ENCODE measurements around the gene RGN.

- TF ChIP-seq, protein P1, sequence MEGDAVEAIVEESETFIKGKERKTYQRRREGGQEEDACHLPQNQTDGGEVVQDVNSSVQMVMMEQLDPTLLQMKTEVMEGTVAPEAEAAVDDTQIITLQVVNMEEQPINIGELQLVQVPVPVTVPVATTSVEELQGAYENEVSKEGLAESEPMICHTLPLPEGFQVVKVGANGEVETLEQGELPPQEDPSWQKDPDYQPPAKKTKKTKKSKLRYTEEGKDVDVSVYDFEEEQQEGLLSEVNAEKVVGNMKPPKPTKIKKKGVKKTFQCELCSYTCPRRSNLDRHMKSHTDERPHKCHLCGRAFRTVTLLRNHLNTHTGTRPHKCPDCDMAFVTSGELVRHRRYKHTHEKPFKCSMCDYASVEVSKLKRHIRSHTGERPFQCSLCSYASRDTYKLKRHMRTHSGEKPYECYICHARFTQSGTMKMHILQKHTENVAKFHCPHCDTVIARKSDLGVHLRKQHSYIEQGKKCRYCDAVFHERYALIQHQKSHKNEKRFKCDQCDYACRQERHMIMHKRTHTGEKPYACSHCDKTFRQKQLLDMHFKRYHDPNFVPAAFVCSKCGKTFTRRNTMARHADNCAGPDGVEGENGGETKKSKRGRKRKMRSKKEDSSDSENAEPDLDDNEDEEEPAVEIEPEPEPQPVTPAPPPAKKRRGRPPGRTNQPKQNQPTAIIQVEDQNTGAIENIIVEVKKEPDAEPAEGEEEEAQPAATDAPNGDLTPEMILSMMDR (IDR thresholded peaks at IDR 0.05 in 4 of 5, conservative IDR thresholded peaks at IDR 0.05 in 1 of 5) = no peak
- no peak for TF ChIP-seq POLR2A (IDR thresholded peaks at IDR 0.05)
These were observed 59.9 kb downstream of the RGN start for GRCh38 chrX:47138171-47138570.

All from gastrocnemius medialis (tissue), 4 donors.